HUES64 (cell line): ENCODE data around the gene NETO1.

Experiments
- H3K27ac ChIP-seq: 2 replicates; pipeline ENCODE4 v1.7.0; 2013; ENCODE audit warnings: low read depth, low read length, inconsistent platforms
- H3K27me3 ChIP-seq: 2 replicates; pipeline ENCODE4 v1.6.1; 2013; ENCODE audit warnings: mild to moderate bottlenecking, low read length; ENCODE audit not compliant: insufficient read depth
- H3K36me3 ChIP-seq: 2 replicates; pipeline ENCODE4 v1.6.1; 2013; ENCODE audit warnings: mild to moderate bottlenecking, low read length; ENCODE audit not compliant: insufficient read depth
- H3K4me1 ChIP-seq: 2 replicates; pipeline ENCODE4 v1.6.1; 2013; ENCODE audit warnings: mild to moderate bottlenecking, low read length, moderate library complexity; ENCODE audit not compliant: insufficient read depth
- H3K4me3 ChIP-seq: 2 replicates; pipeline ENCODE4 v1.5.1; 2013; ENCODE audit warnings: mild to moderate bottlenecking, low read length, moderate library complexity
- H3K9ac ChIP-seq: 2 replicates; pipeline ENCODE4 v1.6.1; 2013; ENCODE audit warnings: mild to moderate bottlenecking, low read depth, low read length
- H3K9me3 ChIP-seq: 2 replicates; pipeline ENCODE4 v1.6.1; 2013; ENCODE audit warnings: low read depth, low read length; ENCODE audit not compliant: insufficient read depth
- WGBS: fragments of 150-250, 120-280 bp; methylation state at CpG from one replicate; pipeline ENCODE4 v1.1.7; 2013; ENCODE audit warnings: missing lambda C conversion rate; 5-methylcytosine and 5-hydroxymethylcytosine counted together

NETO1 gene

GRCh38 chr18:72846736-72847533 is 20.9 kb downstream of the NETO1 start:
- H3K9ac ChIP-seq: no peak overlapping the region
- H3K4me1 ChIP-seq: peaks cover 19% of the 10 kb centered on the region
- no peaks in the 10 kb centered on the region for H3K27me3 ChIP-seq
- no peaks in the 10 kb centered on the region for H3K36me3 ChIP-seq
- no peak overlapping the region for H3K4me3 ChIP-seq
- 83% methylated on average over 6 of the region's 7 CpGs for WGBS
- no peaks in the 10 kb centered on the region for H3K9me3 ChIP-seq
- H3K27ac ChIP-seq: no peak overlapping the region

GRCh38 chr18:72843743-72844142 is 24.0 kb downstream of the NETO1 start:
- 96% methylated on average over 4 of the region's 8 CpGs for WGBS
- H3K4me3 ChIP-seq: no peak overlapping the region
- H3K27me3 ChIP-seq: no peaks in the 10 kb centered on the region
- H3K27ac ChIP-seq: no peak overlapping the region
- no peaks in the 10 kb centered on the region for H3K9me3 ChIP-seq
- H3K4me1 ChIP-seq: peaks cover 22% of the 10 kb centered on the region
- no peaks in the 10 kb centered on the region for H3K36me3 ChIP-seq
- H3K9ac ChIP-seq: no peak overlapping the region

DNA sequence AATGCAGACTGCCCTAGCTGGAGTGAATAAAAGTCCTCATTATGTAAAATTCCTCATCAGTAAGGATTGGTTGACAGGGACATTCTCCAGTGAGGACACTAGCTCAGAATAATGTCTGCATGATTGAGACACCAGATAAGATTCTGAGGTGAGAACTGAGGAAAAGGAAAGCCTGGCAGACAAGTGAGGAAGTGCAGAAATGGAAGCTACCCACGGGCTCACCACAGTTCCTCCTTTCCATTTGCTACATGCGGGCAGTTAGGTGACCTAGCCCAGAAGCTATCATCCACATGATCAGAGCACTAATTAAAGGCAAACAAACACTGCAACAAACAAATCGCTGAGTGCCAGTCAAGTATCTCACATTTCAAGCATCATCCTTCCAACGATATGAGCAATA is 27.7 kb downstream of the NETO1 start:
- no peak overlapping the region for H3K4me3 ChIP-seq
- no peak overlapping the region for H3K9ac ChIP-seq
- H3K4me1 ChIP-seq: 0 out of 2 replicates have a peak, but pooled peaks cover 5% of the 10 kb centered on the region
- no peaks in the 10 kb centered on the region for H3K27me3 ChIP-seq
- WGBS: 73% methylated on average over 3 of the region's 4 CpGs
- H3K9me3 ChIP-seq: no peaks in the 10 kb centered on the region
- no peak overlapping the region for H3K27ac ChIP-seq
- H3K36me3 ChIP-seq: no peaks in the 10 kb centered on the region

- Histone ChIP-seq H3K27me3 (no peaks in the 10 kb centered on the region), H3K9ac (no peak overlapping the region), H3K36me3 (no peaks in the 10 kb centered on the region), H3K4me3 (no peak overlapping the region), H3K9me3 (no peaks in the 10 kb centered on the region), H3K27ac (no peak overlapping the region), H3K4me1 (0 out of 2 replicates have a peak, but pooled peaks cover under 1% of the 10 kb centered on the region)
- WGBS: 88% methylated on average over 1 of the region's 3 CpGs
Measured at GRCh38 chr18:72834731-72835130, 33.1 kb downstream of the NETO1 start.

DNA sequence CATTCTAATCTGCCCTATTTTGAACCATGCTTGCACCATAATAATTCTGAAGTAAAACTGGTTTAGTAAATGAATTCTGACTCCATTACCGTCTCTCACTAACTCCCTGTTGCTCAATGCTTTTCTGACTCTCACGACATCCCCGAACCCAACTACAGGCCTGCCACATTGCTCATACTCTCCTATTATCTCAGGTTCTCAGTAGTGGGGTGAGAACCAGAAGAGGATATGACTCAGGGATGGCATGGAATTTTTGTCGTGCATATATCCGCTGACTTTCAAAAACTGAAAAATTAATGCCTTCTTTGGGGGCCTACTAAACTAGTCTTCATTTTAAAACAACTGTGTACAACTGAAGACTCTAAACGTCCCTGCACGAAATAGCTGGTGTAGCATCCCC is 34.3 kb downstream of the NETO1 start:
- Histone ChIP-seq H3K27ac (no peak overlapping the region), H3K27me3 (no peaks in the 10 kb centered on the region), H3K4me3 (no peak overlapping the region), H3K36me3 (no peaks in the 10 kb centered on the region), H3K9ac (no peak overlapping the region), H3K9me3 (no peaks in the 10 kb centered on the region), H3K4me1 (no peaks in the 10 kb centered on the region)
- WGBS: 92% methylated on average over 7 of the region's 7 CpGs

GRCh38 chr18:72830109-72830508 is 37.7 kb downstream of the NETO1 start:
- Histone ChIP-seq H3K9me3 (no peaks in the 10 kb centered on the region), H3K27ac (no peak overlapping the region), H3K9ac (no peak overlapping the region), H3K27me3 (no peaks in the 10 kb centered on the region), H3K4me3 (no peak overlapping the region), H3K36me3 (no peaks in the 10 kb centered on the region), H3K4me1 (no peaks in the 10 kb centered on the region)
- WGBS: 62% methylated on average over 10 of the region's 10 CpGs

- Histone ChIP-seq H3K4me3 (no peak overlapping the region), H3K36me3 (no peaks in the 10 kb centered on the region), H3K9me3 (no peaks in the 10 kb centered on the region), H3K27me3 (no peaks in the 10 kb centered on the region), H3K27ac (no peak overlapping the region), H3K4me1 (no peaks in the 10 kb centered on the region), H3K9ac (no peak overlapping the region)
- 100% methylated on average over 2 of the region's 2 CpGs for WGBS
Measured at GRCh38 chr18:72828601-72829000, 39.2 kb downstream of the NETO1 start.

- WGBS: 89% methylated on average over 8 of the region's 9 CpGs
Measured at GRCh38 chr18:72826736-72827135, 41.1 kb downstream of the NETO1 start.

DNA sequence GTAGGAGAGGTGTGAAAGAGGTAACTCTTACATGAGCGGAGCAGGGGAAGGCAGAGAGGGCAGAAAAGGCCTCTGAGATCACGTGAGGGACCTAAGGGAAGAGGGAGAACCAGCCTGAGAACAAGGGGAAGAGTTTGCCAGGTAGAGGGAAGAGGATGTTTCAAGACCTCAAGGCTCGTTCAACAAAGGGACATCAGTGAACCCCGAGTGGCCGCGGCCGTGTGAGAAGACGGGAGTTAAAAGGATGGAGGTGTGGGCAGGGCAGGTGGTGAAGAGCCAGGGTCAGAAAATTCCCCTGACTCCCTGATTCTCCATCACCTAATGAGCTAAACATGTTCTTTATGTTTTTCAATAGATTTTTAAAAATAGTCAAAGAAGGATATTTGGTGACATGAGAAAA is 44.4 kb downstream of the NETO1 start:
- no peak overlapping the region for H3K4me3 ChIP-seq
- H3K9me3 ChIP-seq: no peaks in the 10 kb centered on the region
- H3K4me1 ChIP-seq: no peaks in the 10 kb centered on the region
- WGBS: 92% methylated on average over 8 of the region's 8 CpGs
- no peak overlapping the region for H3K9ac ChIP-seq
- no peaks in the 10 kb centered on the region for H3K27me3 ChIP-seq
- no peak overlapping the region for H3K27ac ChIP-seq
- no peaks in the 10 kb centered on the region for H3K36me3 ChIP-seq

More at GRCh38 chr18:72826736-72827135, 41.1 kb downstream of the NETO1 start:
- H3K9ac ChIP-seq: no peak overlapping the region
- H3K9me3 ChIP-seq: no peaks in the 10 kb centered on the region
- H3K27ac ChIP-seq: no peak overlapping the region
- no peak overlapping the region for H3K4me3 ChIP-seq
- H3K36me3 ChIP-seq: no peaks in the 10 kb centered on the region
- H3K27me3 ChIP-seq: no peaks in the 10 kb centered on the region
- no peaks in the 10 kb centered on the region for H3K4me1 ChIP-seq

DNA sequence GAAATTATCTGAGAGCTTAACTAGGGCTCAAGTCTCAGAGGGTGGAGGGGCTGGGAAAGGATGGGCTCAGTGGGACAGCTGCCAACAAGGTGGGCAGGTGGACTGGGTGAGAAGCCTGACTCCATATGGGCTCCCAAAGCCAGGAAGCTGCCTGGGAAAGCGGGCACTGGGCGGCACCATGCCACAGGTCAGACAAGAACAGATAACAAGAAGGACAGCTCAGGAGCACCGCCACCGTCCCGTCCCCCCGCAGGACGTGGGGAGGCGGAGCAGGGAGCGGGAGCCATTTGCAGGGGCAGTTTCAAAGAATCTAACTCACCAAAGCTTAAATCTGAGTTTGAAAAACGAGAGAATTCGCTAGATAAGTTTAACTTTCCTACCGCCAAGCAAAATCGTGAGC is 45.6 kb downstream of the NETO1 start:
- Histone ChIP-seq H3K27me3 (no peaks in the 10 kb centered on the region), H3K4me3 (no peak overlapping the region), H3K9ac (no peak overlapping the region), H3K9me3 (no peaks in the 10 kb centered on the region), H3K36me3 (no peaks in the 10 kb centered on the region), H3K4me1 (no peaks in the 10 kb centered on the region), H3K27ac (no peak overlapping the region)
- 95% methylated on average over 13 of the region's 13 CpGs for WGBS

DNA sequence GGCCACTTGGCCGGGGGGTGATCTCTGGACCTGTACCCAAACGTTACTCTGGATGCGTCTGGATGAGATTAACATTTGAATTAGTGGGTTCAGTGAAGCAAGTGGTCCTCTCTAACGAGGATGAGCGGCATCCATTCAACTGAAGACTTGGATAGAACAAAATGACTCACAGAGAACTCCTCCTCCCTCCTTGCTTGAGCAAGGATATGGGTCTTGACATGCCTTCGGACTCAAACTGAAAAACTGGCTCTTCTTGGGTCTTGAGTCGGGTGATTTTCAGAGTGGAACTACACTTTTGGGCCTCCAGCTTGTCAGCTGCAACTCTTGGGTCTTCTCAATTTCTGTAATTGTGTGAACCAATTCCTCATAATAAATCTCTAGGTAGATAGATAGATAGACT is 47.2 kb downstream of the NETO1 start:
- Histone ChIP-seq H3K4me3 (no peak overlapping the region), H3K27me3 (no peaks in the 10 kb centered on the region), H3K36me3 (no peaks in the 10 kb centered on the region), H3K4me1 (no peaks in the 10 kb centered on the region), H3K9ac (no peak overlapping the region), H3K27ac (no peak overlapping the region), H3K9me3 (no peaks in the 10 kb centered on the region)
- 78% methylated on average over 7 of the region's 7 CpGs for WGBS

DNA sequence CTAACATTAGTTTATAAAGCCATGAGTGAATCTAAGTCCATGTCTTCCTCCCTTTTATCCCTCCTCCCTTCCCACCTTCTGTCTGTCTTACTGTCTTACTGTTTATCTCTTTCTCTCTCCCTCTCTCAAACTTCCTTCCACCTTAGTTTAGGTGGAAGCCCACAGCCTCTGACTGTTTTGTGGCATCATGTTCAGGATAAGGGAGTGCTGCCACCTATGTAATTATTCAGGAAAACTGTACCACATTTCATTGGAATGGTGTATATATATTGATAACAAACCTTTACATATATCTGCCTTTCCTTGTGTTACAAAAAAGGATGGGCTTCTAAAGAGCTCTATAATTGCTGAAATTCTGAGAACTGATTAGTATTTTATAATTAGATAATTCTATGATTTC is 48.7 kb downstream of the NETO1 start:
- H3K27ac ChIP-seq: no peak overlapping the region
- H3K4me3 ChIP-seq: no peak overlapping the region
- no peaks in the 10 kb centered on the region for H3K27me3 ChIP-seq
- H3K36me3 ChIP-seq: no peaks in the 10 kb centered on the region
- no peaks in the 10 kb centered on the region for H3K4me1 ChIP-seq
- no peak overlapping the region for H3K9ac ChIP-seq
- H3K9me3 ChIP-seq: no peaks in the 10 kb centered on the region
